GM12878 (cell line): Measurements from ENCODE around the gene FCAMR. TPM values are rescaled to one million over a fixed set of nuclear protein-coding genes. Genes with fewer than 3 reads are reported as not detected.
A peak's percentile ranks its signal among the peaks of the same experiment; 100 is the strongest.

Experiments
- ATAC-seq: fragments of 200-7000 bp; cut with Tn5 transposase; 3 replicates; pipeline ENCODE4 v1.9.1; 2020; ENCODE audit warnings: mild to moderate bottlenecking, moderate library complexity
- BruUV-seq: library from RNA; stranded (reverse); fragments of 400-500 nt; replicated peaks from 2 replicates; lab custom pipeline; 2021; lab: Mats Ljungman, UMichigan
- CTCF ChIA-PET: fragments of 300-600 bp; sonication (Branson Sonifier 250); formaldehyde crosslinking; extraction: SDS; loops from one replicate; lab custom pipeline; 2021; ENCODE audit warnings: inconsistent platforms; lab: Yijun Ruan, JAX
- POLR2A ChIA-PET: fragments of 350-600 bp; formaldehyde crosslinking; extraction: SDS; loops from one replicate; lab custom pipeline; 2021; ENCODE audit warnings: inconsistent platforms; lab: Charles Lee
- RAD21 ChIA-PET: fragments of 300-600 bp; sonication (Branson Sonifier 250); formaldehyde crosslinking; loops from one replicate; lab custom pipeline; 2023; ENCODE audit warnings: antibody characterized with exemption; ENCODE audit not compliant: unreplicated experiment; lab: Charles Lee
- SMC1A ChIA-PET: fragments of 300-600 bp; sonication (Branson Sonifier 250); formaldehyde crosslinking; loops from one replicate; lab custom pipeline; 2023; ENCODE audit not compliant: unreplicated experiment, uncharacterized antibody; lab: Charles Lee
- DNase-seq: peaks from one replicate; pipeline ENCODE4 v3.0.0-alpha.2; 2011; ENCODE audit warnings: low read depth, low spot score
- FAIRE-seq: peaks from 3 replicates; lab custom pipeline; 2011; peaks lifted over from hg19 to GRCh38; lab: Jason Lieb, UNC
- H2AFZ ChIP-seq: 2 replicates; pipeline ENCODE4 v1.6.0; 2011; ENCODE audit warnings: low read depth, low read length, control low read depth; ENCODE audit not compliant: control insufficient read depth
- H3K27ac ChIP-seq: 2 replicates; pipeline ENCODE4 v1.5.1; 2011; ENCODE audit warnings: control low read depth; ENCODE audit not compliant: control insufficient read depth, insufficient read depth
- H3K27me3 ChIP-seq, 2 experiments: replicated peaks in 1 of 2; 2 replicates each; pipeline versions ENCODE4 v1.6.0 to v1.6.1; 2011; ENCODE audit warnings: low read length in 1 of 2; ENCODE audit not compliant: control insufficient read depth in 2 of 2, insufficient read depth in 2 of 2
- H3K36me3 ChIP-seq, 2 experiments: 2 replicates each; pipeline ENCODE4 v1.5.1; 2011; ENCODE audit warnings: low read length in 1 of 2; ENCODE audit not compliant: control insufficient read depth in 2 of 2, insufficient read depth in 2 of 2
- H3K4me1 ChIP-seq: 2 replicates; pipeline ENCODE4 v1.6.1; 2011; ENCODE audit warnings: mild to moderate bottlenecking, low read length, moderate library complexity, mixed read lengths; ENCODE audit not compliant: control insufficient read depth, insufficient read depth
- H3K4me2 ChIP-seq: 2 replicates; pipeline ENCODE4 v1.6.0; 2011; ENCODE audit warnings: control low read depth; ENCODE audit not compliant: control insufficient read depth, insufficient read depth
- H3K4me3 ChIP-seq: fragments of 200-600 bp; sonication (generic); 2 replicates; pipeline ENCODE4 v1.5.1; 2016
- H3K79me2 ChIP-seq: 2 replicates; pipeline ENCODE4 v1.6.0; 2011; ENCODE audit warnings: low read length; ENCODE audit not compliant: control insufficient read depth, insufficient read depth
- H3K9ac ChIP-seq: 2 replicates; pipeline ENCODE4 v1.8.0; 2011; ENCODE audit warnings: low read length, control low read depth, mixed read lengths; ENCODE audit not compliant: control insufficient read depth, insufficient read depth
- H3K9me3 ChIP-seq: replicated peaks from 3 replicates; pipeline ENCODE4 v1.5.1; 2011; ENCODE audit warnings: mild to moderate bottlenecking, low read length; ENCODE audit not compliant: control insufficient read depth, insufficient read depth
- H4K20me1 ChIP-seq: 2 replicates; pipeline ENCODE4 v1.6.0; 2011; ENCODE audit not compliant: control insufficient read depth, insufficient read depth
- BCLAF1 ChIP-seq: fragments of 450-650 bp; IDR thresholded peaks from 2 replicates; pipeline ENCODE4 v1.6.1; 2017; ENCODE audit warnings: antibody characterized with exemption, mild to moderate bottlenecking, moderate library complexity
- CEBPZ ChIP-seq: fragments of 150-350 bp; IDR thresholded peaks from 2 replicates; pipeline ENCODE4 v1.6.1; 2016; ENCODE audit warnings: low read depth, low read length
- EGR1 ChIP-seq, 2 experiments: IDR thresholded peaks; 1 replicate in 1 of 2; 2 replicates in 1 of 2; pipeline ENCODE4 v1.6.1; 2011 to 2012; ENCODE audit warnings: low read depth in 2 of 2, low read length in 2 of 2, borderline replicate concordance in 1 of 2, mild to moderate bottlenecking in 1 of 2, moderate library complexity in 1 of 2
- HCFC1 ChIP-seq: fragments of 150-350 bp; IDR thresholded peaks from 2 replicates; pipeline ENCODE4 v1.6.1; 2014; ENCODE audit warnings: low read length
- KLF5 ChIP-seq: fragments of 450-650 bp; IDR thresholded peaks from 2 replicates; pipeline ENCODE4 v1.6.1; 2014; ENCODE audit warnings: mild to moderate bottlenecking; ENCODE audit not compliant: partially characterized antibody
- LARP7 ChIP-seq: fragments of 450-650 bp; IDR thresholded peaks from 2 replicates; pipeline ENCODE4 v1.6.1; 2017; ENCODE audit warnings: mild to moderate bottlenecking
- NRF1 ChIP-seq: conservative IDR thresholded peaks from 2 replicates; pipeline ENCODE4 v1.6.1; 2011; ENCODE audit warnings: mild to moderate bottlenecking, low read depth, low read length, improper control_type of control experiment
- POLR2A ChIP-seq: IDR thresholded peaks from 2 replicates; pipeline ENCODE4 v1.6.1; 2011; ENCODE audit warnings: low read depth, mild to moderate bottlenecking, low read length
- SREBF2 ChIP-seq: IDR thresholded peaks from 2 replicates; pipeline ENCODE4 v1.6.1; 2012; ENCODE audit warnings: mild to moderate bottlenecking, low read length
- SUPT20H ChIP-seq: IDR thresholded peaks from 2 replicates; pipeline ENCODE4 v1.6.1; 2011; ENCODE audit warnings: low read depth, mild to moderate bottlenecking, low read length, moderate library complexity, borderline replicate concordance; ENCODE audit not compliant: control insufficient read depth
- TAF1 ChIP-seq: IDR thresholded peaks from 2 replicates; pipeline ENCODE4 v1.6.1; 2011; ENCODE audit warnings: mild to moderate bottlenecking, low read depth, low read length, borderline replicate concordance
- ZBED1 ChIP-seq: IDR thresholded peaks from 2 replicates; pipeline ENCODE4 v1.6.1; 2016; ENCODE audit warnings: borderline replicate concordance
- WGBS: methylation state at CpG from one replicate; pipeline ENCODE4 v1.1.6; 2016; ENCODE audit warnings: low lambda C conversion rate; ENCODE audit not compliant: insufficient replicate concordance, insufficient coverage; ENCODE audit errors: missing lambda C conversion rate; 5-methylcytosine and 5-hydroxymethylcytosine counted together
- in situ Hi-C: fragments of 300-500 bp; cut with MboI; formaldehyde crosslinking; loops from 9 replicates; pipeline ENCODE4 v1.14.3; 2018; ENCODE audit warnings: mixed read lengths
- intact Hi-C: fragments of 100-400 bp; cut with micrococcal nuclease; formaldehyde crosslinking; loops from one replicate; pipeline ENCODE4 v1.14.2; 2022; ENCODE audit not compliant: unreplicated experiment
- polyA plus RNA-seq, 11 experiments: library from polyadenylated mRNA; depleted of rRNA in 4 of 11; unstranded in 6 of 11; stranded (reverse) in 5 of 11; fragments of >200 nt; fragmentation: Nextera tagmentation in 4 of 11; fragmentation: Illumina TruSeq in 1 of 11; extraction: Ambion mirVana in 4 of 11; extraction: Trizol in 1 of 11; gene quantifications; 1 replicate in 1 of 11; 2 replicates in 10 of 11; pipeline versions ENCODE4 v1.2.1 to v1.2.3, GENCODE V29; 2011 to 2016; ENCODE audit warnings: inconsistent platforms in 2 of 11, missing spikeins in 2 of 11, low read depth in 1 of 11
- total RNA-seq, 4 experiments: library from RNA; depleted of rRNA in 3 of 4; stranded (reverse); fragments of >200 nt in 3 of 4; fragmentation: Illumina TruSeq in 1 of 4; extraction: Trizol in 1 of 4; gene quantifications; 2 replicates each; pipeline versions ENCODE4 v1.2.1 to v1.2.3, GENCODE V29; 2013 to 2021
- TF ChIP-seq, protein P1 (sequence below): fragments of 450-650 bp; IDR thresholded peaks from 2 replicates; pipeline ENCODE4 v1.6.1; 2017; ENCODE audit warnings: mild to moderate bottlenecking, low read depth, inconsistent platforms; ENCODE audit not compliant: poor library complexity, severe bottlenecking

The FCAMR gene
- total and polyA plus RNA-seq, 10 of the 15 experiments (the other 5 are each of a cell fraction or from before 2014, with no cell fraction given): 0.04 to 0.15 (median 0.06) TPM; not detected in 3

DNA sequence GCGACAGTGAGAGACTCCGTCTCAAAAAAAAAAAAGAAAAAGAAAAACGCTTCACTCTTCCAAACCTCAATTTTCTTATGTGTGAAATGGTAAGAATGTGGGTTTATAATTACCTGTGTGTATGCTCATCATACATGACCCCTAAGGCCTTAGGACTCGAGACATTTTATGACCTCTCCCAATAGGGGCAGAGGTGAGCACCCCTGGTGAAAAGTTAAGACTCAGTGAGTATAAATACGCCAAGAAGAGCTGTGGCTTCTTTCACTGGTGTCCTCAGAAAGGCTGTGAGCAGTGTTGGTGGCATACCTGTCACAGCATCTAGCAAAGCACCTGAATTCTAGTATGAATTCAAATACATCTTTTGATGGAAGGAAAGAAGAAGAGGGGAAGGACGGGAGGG, 40.7 kb downstream of the FCAMR start (continued):
- no peak for TF ChIP-seq KLF5
- TF ChIP-seq HCFC1: no peak
- TF ChIP-seq SREBF2: no peak
- 0 out of 2 replicates have a peak, but pooled peaks have one; percentile 25 for TF ChIP-seq TAF1
- TF ChIP-seq, protein P1, sequence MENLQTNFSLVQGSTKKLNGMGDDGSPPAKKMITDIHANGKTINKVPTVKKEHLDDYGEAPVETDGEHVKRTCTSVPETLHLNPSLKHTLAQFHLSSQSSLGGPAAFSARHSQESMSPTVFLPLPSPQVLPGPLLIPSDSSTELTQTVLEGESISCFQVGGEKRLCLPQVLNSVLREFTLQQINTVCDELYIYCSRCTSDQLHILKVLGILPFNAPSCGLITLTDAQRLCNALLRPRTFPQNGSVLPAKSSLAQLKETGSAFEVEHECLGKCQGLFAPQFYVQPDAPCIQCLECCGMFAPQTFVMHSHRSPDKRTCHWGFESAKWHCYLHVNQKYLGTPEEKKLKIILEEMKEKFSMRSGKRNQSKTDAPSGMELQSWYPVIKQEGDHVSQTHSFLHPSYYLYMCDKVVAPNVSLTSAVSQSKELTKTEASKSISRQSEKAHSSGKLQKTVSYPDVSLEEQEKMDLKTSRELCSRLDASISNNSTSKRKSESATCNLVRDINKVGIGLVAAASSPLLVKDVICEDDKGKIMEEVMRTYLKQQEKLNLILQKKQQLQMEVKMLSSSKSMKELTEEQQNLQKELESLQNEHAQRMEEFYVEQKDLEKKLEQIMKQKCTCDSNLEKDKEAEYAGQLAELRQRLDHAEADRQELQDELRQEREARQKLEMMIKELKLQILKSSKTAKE: no peak
- no peak for TF ChIP-seq CEBPZ
- TF ChIP-seq LARP7: no peak

DNA sequence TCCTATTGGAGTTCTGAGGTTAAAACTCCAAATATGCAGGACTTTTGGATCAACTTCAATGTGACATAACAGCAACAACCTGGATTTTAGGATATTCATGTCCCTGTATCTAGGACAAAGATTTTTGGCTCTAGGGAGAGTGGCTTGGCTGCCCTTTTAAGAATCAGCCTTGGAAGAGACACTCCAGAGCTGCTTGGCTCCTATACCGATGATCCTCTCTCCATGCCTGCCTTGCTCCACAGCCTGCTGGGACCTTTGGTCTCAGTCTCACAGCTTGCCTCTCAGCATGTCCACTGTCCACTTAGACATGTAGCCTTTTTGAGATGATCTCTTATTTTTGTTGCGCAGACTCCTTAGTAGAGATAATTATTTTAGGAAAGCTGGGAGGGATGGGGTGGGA, 44.0 kb downstream of the FCAMR start:
- peaks cover 31% of the 10 kb centered on the region for H3K79me2 ChIP-seq
- no TSS peak for BruUV-seq
- FAIRE-seq (no peak), DNase-seq (no peak), ATAC-seq (no peak)
- no peaks in the 10 kb centered on the region for H3K36me3 ChIP-seq
- H2AFZ ChIP-seq: no peak overlapping the region
- peaks cover 62% of the 10 kb centered on the region for H3K4me1 ChIP-seq
- ChIA-PET SMC1A (interaction anchor here (1.4 to 4.3 kb wide), 8 partner anchors 13 to 263 kb away, joined by 3 to 41 read pairs (median 4); no protein-coding TSS in a partner anchor), RAD21 (interaction anchor here (0.7 to 13.5 kb wide), 5 partner anchors 9 to 54 kb away, joined by 3 to 371 read pairs (median 6); partner anchors contain the start of gene FCMR), CTCF (interaction anchor here (0.9 to 13.5 kb wide), 8 partner anchors 9 to 200 kb away, joined by 3 to 643 read pairs (median 8); partner anchors contain the start of gene FCMR), POLR2A (interaction anchor here (0.6 to 13.3 kb wide), 7 partner anchors 9 to 901 kb away, joined by 3 to 222 read pairs (median 5); partner anchors contain the start of gene FCMR)
- no peaks in the 10 kb centered on the region for H4K20me1 ChIP-seq
- H3K27ac ChIP-seq: no peak overlapping the region
- no peaks in the 10 kb centered on the region for H3K9me3 ChIP-seq
- in situ Hi-C loops (loop anchor here (10.0 kb wide), 1 partner anchor 409 kb away; no protein-coding TSS in a partner anchor), intact Hi-C loops (no loop called here)
- no peaks in the 10 kb centered on the region for H3K27me3 ChIP-seq
- no peak overlapping the region for H3K9ac ChIP-seq
- 100% methylated on average over 2 of the region's 2 CpGs for WGBS
- H3K4me2 ChIP-seq: no peak overlapping the region
- no peak overlapping the region for H3K4me3 ChIP-seq
- no peak for TF ChIP-seq NRF1
- no peak for TF ChIP-seq BCLAF1
- TF ChIP-seq SUPT20H: no peak
- TF ChIP-seq HCFC1: no peak
- no peak for TF ChIP-seq ZBED1
- TF ChIP-seq EGR1 (IDR thresholded peaks at IDR 0.05; ENCODE audit: borderline replicate concordance in 1 of 2, low read depth in 2 of 2, low read length in 2 of 2): no peak
- no peak for TF ChIP-seq POLR2A
